Stimulated activated CD8-positive, alpha-beta memory T cell treated with anti-CD3 and anti-CD28 coated beads, Interleukin-15, amount 100 ng/mL, for 48 hours (primary cell): ENCODE measurements around the gene UNC5C.

Source experiments
- DNase-seq, 2 donors: peaks; one replicate each; pipeline ENCODE4 v3.0.0-alpha.2; 2020; ENCODE audit warnings: low read depth in 2 of 2

The UNC5C gene

DNA sequence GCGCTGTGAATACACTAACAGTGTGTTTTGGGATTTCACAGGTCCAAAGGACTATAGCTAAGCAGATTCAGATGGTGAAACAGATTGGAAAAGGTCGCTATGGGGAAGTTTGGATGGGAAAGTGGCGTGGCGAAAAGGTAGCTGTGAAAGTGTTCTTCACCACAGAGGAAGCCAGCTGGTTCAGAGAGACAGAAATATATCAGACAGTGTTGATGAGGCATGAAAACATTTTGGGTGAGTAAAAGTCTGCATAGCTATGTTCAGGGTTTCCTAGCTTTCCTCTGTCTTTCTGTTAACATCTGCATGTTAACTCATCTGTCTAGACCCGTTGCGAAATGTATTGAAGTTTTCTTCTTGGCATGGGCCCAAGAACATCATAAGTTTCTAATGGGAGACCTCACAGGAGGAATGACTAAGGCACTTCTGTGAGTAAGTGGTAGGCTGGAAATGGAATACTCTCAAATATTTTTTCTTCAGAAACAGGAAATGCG lies 418.9 kb downstream of the UNC5C start:
- no peak for DNase-seq

DNA sequence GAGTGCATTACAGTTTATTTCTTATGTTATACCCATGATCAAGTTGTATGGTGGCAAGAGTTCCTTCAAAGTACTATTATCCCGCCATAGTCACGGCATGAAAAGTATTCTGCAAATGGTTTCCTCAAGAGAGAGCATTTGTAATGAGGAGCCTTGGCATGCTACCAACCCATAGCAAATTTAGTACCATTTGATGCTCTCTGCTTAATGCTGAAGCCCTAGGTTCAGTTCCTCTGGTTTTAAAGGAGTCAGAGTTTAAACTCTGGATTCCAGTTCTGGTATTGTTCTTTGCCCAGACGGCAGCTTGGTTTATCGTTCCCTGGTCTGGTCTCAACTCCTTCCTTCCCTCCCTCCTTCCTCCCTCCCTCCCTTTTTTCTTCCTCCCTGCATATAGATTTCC lies 419.7 kb downstream of the UNC5C start:
- no peak for DNase-seq

DNA sequence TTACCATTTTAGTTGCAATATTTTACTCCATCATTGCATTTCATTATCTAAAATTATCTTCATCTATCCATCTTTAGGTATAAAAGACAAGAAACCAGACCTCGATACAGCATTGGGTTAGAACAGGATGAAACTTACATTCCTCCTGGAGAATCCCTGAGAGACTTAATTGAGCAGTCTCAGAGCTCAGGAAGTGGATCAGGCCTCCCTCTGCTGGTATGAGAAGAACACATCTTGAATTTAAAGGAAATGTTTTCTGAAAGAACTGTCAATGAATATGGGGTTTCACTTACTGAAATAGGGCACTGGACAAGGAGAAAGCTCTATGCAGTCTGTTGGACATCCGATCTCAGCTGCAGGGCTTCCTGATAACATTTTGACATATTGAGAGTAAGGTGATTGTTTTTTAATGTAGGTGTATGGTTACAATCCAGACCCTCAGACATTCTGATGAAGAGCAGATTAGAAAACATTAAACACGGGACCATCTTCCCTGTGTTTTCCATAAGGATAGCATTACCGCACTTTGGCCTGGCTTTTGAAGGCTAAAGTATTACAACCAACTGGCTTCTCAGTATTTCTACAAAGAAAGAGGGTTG lies 423.8 kb downstream of the UNC5C start:
- DNase-seq = no peak

DNA sequence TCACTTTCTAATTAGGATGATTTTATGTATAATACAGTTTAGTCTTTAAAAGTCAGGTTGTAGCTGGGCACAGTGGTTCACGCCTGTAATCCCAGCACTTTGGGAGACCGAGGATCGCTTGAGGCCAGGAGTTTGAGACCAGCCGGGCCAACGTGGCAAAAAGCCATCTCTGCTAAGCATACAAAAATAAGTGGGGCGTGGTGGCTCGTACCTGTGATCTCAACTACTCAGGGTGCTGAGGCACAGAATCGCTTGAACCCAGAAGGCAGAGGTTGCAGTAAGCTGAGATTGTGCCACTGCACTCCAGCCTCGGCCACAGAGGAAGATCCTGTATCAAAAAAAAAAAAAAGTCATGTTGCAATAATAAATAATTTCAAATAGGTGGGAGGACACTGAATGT lies 426.8 kb downstream of the UNC5C start:
- no peak for DNase-seq

DNA sequence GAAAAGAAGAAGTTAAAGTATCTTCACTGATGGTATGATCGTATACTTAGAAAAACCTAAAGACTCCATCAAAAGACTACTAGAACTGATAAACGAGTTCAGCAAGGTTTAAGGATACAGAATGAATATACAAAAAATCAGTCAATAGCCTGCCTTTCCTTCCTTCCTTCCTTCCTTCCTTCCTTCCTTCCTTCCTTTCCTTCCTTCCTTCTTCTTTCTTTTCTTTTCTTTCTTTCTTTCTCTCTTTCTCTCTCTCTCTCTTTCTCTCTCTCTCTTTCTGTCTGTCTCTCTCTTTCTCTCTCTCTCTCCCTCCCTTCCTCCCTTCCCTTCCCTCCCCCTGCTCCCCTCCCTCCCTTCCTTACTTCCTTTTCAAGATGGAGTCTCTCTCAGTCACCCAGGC lies 428.3 kb downstream of the UNC5C start:
- no peak for DNase-seq

DNA sequence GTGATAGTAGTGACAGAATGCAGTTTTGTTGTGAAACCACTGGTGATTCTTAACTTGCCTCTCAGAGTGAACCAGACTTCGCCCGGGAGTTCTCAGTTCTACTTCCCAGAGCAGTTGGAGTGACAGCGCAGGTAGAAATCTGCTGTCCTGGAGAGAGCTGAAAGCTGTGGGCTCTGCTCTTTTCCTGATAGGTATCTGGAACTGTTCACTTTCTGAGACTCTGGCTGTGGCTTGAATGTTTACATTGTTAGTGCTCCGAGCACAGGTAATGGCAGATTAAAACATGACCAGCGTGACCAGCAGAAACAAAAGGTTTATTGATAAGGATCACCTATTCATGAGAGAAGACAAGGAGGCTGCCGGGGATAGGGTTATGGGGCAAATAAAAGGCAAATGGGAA lies 430.3 kb downstream of the UNC5C start:
- no peak for DNase-seq

DNA sequence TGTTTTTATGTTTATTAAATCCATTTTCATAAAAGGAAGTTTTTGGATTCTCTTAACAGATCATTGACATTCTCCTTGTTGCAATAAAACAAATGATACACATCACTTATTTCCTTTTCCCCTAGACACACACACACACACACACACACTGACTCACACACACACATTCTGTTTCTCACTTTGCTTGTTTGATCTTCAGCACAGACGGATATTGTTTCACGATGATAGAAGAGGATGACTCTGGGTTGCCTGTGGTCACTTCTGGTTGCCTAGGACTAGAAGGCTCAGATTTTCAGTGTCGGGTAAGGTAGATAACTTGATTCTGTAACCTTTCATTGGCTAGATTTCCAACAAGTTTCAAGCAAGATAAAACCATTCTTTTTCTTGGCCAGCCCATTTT lies 434.3 kb downstream of the UNC5C start:
- DNase-seq = no peak
